Neutrophil (primary cell): ENCODE measurements around the gene MRPS30.
"Not testable (repeated sequence)": the region's sequence is repeated elsewhere in the genome, so short reads cannot be mapped to it uniquely, and the experiment has no call there.

ENCODE experiments used
- H3K27ac ChIP-seq: fragments of 200-600 bp; sonication (generic); 2 replicates; pipeline ENCODE4 v1.5.1; 2016; ENCODE audit warnings: mild to moderate bottlenecking, moderate library complexity
- H3K27me3 ChIP-seq: fragments of 200-600 bp; sonication (generic); 2 replicates; pipeline ENCODE4 v1.6.0; 2016; ENCODE audit warnings: mild to moderate bottlenecking
- H3K36me3 ChIP-seq: fragments of 200-600 bp; sonication (generic); 2 replicates; pipeline ENCODE4 v1.5.1; 2017
- H3K4me1 ChIP-seq, 2 experiments: fragments of 200-600 bp in 1 of 2; sonication (generic) in 1 of 2; 1 replicate in 1 of 2; 2 replicates in 1 of 2; pipeline versions ENCODE4 v1.5.1 to v1.6.1; 2013 to 2016; ENCODE audit warnings: low read depth in 1 of 2, low read length in 1 of 2, mild to moderate bottlenecking in 1 of 2, moderate library complexity in 1 of 2; ENCODE audit not compliant: control insufficient read depth in 1 of 2, insufficient read depth in 1 of 2
- H3K4me3 ChIP-seq, 2 experiments: fragments of 200-600 bp in 1 of 2; sonication (generic) in 1 of 2; 1 replicate in 1 of 2; 2 replicates in 1 of 2; pipeline ENCODE4 v1.5.1; 2013 to 2016; ENCODE audit warnings: low read depth in 1 of 2, low read length in 1 of 2, mild to moderate bottlenecking in 1 of 2, moderate library complexity in 1 of 2
- H3K9me3 ChIP-seq: fragments of 200-600 bp; sonication (generic); 2 replicates; pipeline ENCODE4 v1.5.1; 2016
- TF ChIP-seq, protein P1 (sequence below): fragments of 200-600 bp; sonication (generic); IDR thresholded peaks from 2 replicates; pipeline ENCODE4 v1.5.1; 2016; ENCODE audit warnings: antibody characterized with exemption

MRPS30 gene

DNA sequence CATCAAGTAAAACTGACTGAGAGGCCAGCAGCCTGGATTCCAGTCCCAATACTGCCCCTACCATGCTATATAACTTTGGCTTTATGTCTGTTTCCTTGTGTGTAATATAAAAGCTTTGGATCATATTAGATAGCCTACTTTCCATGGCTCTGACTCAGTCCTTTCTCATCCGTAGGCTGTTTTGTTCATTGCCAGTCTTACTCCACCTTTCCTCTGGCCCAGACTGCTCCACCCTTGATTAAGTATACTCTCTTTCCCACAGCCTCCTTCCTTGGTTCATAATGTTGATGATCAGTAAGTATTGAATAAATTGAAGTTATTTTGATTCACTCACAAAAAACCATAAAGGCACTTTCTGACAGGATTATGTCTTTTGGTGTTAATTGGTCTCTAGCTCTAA, 1.5 kb upstream of the MRPS30 start:
- TF ChIP-seq, protein P1, sequence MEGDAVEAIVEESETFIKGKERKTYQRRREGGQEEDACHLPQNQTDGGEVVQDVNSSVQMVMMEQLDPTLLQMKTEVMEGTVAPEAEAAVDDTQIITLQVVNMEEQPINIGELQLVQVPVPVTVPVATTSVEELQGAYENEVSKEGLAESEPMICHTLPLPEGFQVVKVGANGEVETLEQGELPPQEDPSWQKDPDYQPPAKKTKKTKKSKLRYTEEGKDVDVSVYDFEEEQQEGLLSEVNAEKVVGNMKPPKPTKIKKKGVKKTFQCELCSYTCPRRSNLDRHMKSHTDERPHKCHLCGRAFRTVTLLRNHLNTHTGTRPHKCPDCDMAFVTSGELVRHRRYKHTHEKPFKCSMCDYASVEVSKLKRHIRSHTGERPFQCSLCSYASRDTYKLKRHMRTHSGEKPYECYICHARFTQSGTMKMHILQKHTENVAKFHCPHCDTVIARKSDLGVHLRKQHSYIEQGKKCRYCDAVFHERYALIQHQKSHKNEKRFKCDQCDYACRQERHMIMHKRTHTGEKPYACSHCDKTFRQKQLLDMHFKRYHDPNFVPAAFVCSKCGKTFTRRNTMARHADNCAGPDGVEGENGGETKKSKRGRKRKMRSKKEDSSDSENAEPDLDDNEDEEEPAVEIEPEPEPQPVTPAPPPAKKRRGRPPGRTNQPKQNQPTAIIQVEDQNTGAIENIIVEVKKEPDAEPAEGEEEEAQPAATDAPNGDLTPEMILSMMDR = no peak
- H3K36me3 ChIP-seq = no peaks in the 10 kb centered on the region
- peaks cover 10 to 22% of the 10 kb centered on the region in 2 experiments for H3K4me1 ChIP-seq
- no peaks in the 10 kb centered on the region for H3K9me3 ChIP-seq
- H3K27ac ChIP-seq = no peak overlapping the region
- no peaks in the 10 kb centered on the region for H3K27me3 ChIP-seq
- no peak overlapping the region for H3K4me3 ChIP-seq

DNA sequence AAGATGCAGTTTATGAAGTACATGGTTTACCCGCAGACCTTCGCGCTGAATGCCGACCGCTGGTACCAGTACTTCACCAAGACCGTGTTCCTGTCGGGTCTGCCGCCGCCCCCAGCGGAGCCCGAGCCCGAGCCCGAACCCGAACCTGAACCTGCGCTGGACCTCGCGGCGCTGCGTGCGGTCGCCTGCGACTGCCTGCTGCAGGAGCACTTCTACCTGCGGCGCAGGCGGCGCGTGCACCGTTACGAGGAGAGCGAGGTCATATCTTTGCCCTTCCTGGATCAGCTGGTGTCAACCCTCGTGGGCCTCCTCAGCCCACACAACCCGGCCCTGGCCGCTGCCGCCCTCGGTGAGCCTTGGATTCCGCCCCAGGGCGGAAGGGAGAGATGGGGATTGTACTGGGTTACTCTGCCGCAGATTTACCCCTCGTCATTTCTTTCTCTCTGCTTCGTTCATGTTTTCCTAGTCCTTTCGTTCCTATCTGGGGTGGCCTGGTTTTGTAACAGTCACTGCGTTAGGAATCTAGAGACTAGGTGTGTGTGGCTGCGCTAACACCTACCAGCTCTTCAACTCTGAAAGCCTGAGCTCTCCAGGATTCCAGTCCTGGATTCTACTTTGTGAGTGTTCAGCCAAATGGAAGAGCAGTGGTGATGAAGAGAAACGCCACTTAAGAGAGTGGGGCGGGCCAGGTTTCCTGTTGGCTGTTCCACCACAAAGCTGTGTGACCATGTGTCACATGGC, 638 bp downstream of the MRPS30 start:
- Histone ChIP-seq H3K36me3 (peaks cover 15% of the 10 kb centered on the region), H3K9me3 (no peaks in the 10 kb centered on the region), H3K27me3 (no peaks in the 10 kb centered on the region), H3K27ac (peak overlapping the region; percentile 63), H3K4me3 (peak overlapping the region; percentile 82 to 88), H3K4me1 (peaks cover 10 to 22% of the 10 kb centered on the region in 2 experiments)
- TF ChIP-seq, protein P1 = no peak

DNA sequence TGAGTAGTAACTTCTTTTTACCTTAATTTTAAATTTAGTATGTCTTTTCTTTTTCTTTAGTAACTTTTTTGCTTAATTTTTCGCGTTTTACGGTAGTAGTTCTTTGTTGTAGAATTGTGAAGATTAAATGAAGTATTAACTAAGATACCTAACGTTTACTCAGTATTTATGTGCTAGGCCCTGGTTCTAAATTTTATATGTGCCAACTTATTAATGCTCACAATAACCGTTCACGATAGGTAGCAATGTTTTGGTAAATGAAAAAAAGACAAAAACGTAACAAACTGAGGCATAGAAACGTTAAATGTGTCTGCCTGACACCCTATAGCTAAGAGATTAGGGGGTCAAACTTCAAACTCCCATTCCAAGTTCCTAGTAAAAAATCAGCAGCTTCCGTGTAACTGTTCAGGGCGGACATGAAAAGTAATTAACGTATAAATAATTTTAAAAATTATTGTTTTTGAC, 1.2 kb downstream of the MRPS30 start:
- no peak overlapping the region for H3K27ac ChIP-seq
- H3K36me3 ChIP-seq = peaks cover 21% of the 10 kb centered on the region
- peaks cover 10 to 22% of the 10 kb centered on the region in 2 experiments for H3K4me1 ChIP-seq
- H3K9me3 ChIP-seq = no peaks in the 10 kb centered on the region
- H3K27me3 ChIP-seq = no peaks in the 10 kb centered on the region
- TF ChIP-seq, protein P1 = no peak
- H3K4me3 ChIP-seq = peak overlapping the region in 1 of 2 experiments; percentile 88

DNA sequence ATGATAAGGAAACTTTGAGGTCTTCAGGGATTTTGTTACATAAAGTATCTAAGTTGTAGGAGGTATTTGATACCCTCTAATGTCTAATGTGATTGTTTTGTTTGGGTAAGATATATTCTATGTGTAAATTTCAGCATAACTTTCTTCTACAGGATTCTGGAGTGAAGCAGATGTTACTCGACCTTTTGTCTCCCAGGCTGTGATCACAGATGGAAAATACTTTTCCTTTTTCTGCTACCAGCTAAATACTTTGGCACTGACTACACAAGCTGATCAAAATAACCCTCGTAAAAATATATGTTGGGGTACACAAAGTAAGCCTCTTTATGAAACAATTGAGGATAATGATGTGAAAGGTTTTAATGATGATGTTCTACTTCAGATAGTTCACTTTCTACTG, 6.0 kb downstream of the MRPS30 start:
- peaks cover 3 to 7% of the 10 kb centered on the region in 2 experiments for H3K4me1 ChIP-seq
- TF ChIP-seq, protein P1 = no peak
- H3K9me3 ChIP-seq = no peaks in the 10 kb centered on the region
- H3K36me3 ChIP-seq = peaks cover 47% of the 10 kb centered on the region
- H3K4me3 ChIP-seq = no peak overlapping the region
- H3K27ac ChIP-seq = no peak overlapping the region
- H3K27me3 ChIP-seq = no peaks in the 10 kb centered on the region

DNA sequence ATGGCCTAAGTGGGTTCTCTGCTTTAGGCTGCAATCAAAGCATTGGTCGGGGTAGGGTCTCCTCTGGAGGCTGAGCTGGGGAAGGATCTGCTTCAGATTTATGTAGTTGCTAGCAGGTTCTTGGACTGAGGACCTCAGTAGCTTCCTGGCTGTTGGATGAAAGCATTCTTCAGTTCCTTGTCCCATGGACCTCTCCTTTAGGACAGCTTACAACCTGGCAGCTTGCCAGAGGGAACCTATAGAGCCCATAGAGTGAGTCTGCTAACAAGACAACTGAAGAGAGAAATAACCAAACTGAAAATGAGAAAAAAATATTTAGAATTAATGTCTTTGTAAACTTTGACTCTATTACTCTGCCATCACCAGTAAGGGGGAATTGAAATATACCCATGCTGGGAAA, 12.4 kb downstream of the MRPS30 start:
- Histone ChIP-seq H3K27me3 (no peaks in the 10 kb centered on the region), H3K27ac (no peak overlapping the region), H3K4me1 (no peaks in the 10 kb centered on the region), H3K36me3 (peaks cover 17% of the 10 kb centered on the region), H3K4me3 (no peak overlapping the region), H3K9me3 (no peaks in the 10 kb centered on the region)
- TF ChIP-seq, protein P1 = no peak

DNA sequence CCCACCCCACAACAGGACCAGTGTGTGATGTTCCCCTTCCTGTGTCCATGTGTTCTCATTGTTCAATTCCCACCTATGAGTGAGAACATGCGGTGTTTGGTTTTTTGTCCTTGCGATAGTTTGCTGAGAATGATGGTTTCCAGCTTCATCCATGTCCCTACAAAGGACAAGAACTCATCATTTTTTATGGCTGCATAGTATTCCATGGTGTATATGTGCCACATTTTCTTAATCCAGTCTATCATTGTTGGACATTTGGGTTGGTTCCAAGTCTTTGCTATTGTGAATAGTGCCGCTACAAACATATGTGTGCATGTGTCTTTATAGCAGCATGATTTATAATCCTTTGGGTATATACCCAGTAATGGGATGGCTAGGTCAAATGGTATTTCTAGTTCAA, 15.9 kb downstream of the MRPS30 start:
- H3K9me3 ChIP-seq, H3K4me3 ChIP-seq, H3K36me3 ChIP-seq, H3K27me3 ChIP-seq, H3K27ac ChIP-seq, H3K4me1 ChIP-seq: not testable (repeated sequence)
